Upper lobe of right lung (tissue), 1 donor: ENCODE data around the gene CISTR. TPM values are rescaled to one million over a fixed set of nuclear protein-coding genes. Genes with fewer than 3 reads are reported as not detected.

Experiments
- ATAC-seq: fragments of 200-7000 bp; cut with Tn5 transposase; one replicate; pipeline ENCODE4 v1.9.1; 2020; ENCODE audit warnings: mild to moderate bottlenecking, moderate library complexity
- DNase-seq: peaks from one replicate; pipeline ENCODE4 v3.0.0-alpha.2; 2020
- H3K27ac ChIP-seq: fragments of 200-600 bp; one replicate; pipeline ENCODE4 v1.8.0; 2022
- H3K27me3 ChIP-seq: fragments of 200-600 bp; one replicate; pipeline ENCODE4 v1.8.0; 2022; ENCODE audit warnings: mild to moderate bottlenecking
- H3K36me3 ChIP-seq: fragments of 200-600 bp; one replicate; pipeline ENCODE4 v1.8.0; 2022
- H3K4me1 ChIP-seq: fragments of 200-600 bp; one replicate; pipeline ENCODE4 v1.8.0; 2022
- H3K4me3 ChIP-seq: fragments of 200-600 bp; one replicate; pipeline ENCODE4 v1.8.0; 2022; ENCODE audit warnings: mild to moderate bottlenecking
- H3K9me3 ChIP-seq: fragments of 200-600 bp; one replicate; pipeline ENCODE4 v1.8.0; 2022
- intact Hi-C: fragments of 100-400 bp; cut with DNase I; formaldehyde crosslinking; loops from one replicate; pipeline ENCODE4 v1.11.0; 2022
- long read RNA-seq: library from polyadenylated mRNA; unstranded; transcript quantifications from one replicate; pipeline ENCODE4 v2.0.0, GENCODE V29; 2021
- total RNA-seq: library from RNA; stranded (reverse); fragmentation: NEBNext Ultra II Directional; extraction: Animal tissue kit (Norgen Biotek cat#: 25700); gene quantifications from one replicate; pipeline ENCODE4 v1.2.1, GENCODE V29; 2021
- TF ChIP-seq, protein P1 (sequence below): fragments of 200-600 bp; IDR thresholded peaks from one replicate; pipeline ENCODE4 v1.8.0; 2022; ENCODE audit warnings: antibody characterized with exemption
- donor health status: DM: no; HTN: yes; CAD: no; lungs with severe emphysema.

The CISTR gene
- not detected for total RNA-seq
- long read RNA-seq = 0 reads

DNA sequence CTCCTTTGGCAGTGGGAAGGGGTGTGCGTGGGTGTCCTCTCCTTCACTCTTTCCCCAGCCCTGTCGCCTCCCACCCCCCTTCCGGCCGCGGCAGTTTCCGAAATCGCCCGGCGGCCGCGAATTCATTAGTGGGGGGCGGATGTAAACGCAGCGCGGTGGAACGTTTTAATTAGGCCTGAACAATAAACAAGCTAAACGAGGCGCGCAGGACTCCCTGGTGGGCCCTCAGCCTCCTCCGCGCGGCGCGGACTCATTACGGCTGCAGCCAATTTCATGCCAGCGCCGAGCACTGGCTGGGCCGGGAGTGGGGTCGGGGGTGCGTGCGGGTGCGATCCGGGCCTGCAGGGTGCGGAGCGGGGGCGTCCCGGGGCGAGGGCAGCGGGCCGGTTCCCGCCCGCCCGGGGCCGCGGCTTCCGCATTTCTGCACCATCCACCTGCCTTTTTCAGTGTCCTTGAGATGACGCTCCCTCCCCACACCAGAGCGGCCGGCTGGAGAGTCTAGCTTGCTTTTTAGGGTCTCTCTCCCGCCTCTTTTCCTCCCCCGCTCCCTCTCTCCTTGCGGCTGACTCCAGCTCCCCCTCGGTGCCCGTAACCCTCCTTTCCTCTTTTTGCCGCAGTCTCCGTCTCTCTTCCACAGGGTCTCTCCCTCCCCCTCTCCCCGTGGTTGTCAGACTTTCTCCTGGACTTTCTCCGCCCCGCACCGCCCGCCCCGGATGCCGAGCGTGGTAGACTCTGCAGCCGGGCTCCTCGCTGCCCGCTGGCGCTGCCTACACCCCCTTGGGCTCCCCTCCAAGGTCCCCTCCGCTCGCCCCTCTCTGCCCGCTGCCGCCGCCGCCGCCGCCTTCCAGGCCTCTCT lies at the start of gene CISTR:
Gene CISTR (minus strand): TSS at position 644 of the 856 bp plus-strand sequence.
- intact Hi-C loops = no loop called here

DNA sequence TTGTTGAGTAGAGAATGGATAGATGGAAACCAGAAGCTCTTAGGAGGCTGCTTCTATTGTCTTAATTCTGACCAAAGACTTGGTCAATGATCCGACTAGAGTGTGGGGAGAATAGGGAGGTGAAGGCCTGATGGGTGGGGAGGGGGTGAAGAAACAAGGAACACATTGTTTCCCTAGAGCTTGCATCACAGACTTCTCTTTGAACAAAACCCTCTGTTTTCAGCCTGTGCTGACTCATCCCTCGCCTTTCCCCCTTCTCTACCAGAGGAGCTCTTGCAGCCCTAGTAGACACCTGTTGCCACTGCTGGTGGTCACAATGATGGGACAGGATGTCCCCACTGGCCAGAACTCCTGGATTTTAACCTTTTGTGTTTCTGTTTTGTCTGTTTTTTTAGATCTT lies 46.8 kb upstream of the CISTR start:
- ATAC-seq (no peak), DNase-seq (no peak)
- TF ChIP-seq, protein P1, sequence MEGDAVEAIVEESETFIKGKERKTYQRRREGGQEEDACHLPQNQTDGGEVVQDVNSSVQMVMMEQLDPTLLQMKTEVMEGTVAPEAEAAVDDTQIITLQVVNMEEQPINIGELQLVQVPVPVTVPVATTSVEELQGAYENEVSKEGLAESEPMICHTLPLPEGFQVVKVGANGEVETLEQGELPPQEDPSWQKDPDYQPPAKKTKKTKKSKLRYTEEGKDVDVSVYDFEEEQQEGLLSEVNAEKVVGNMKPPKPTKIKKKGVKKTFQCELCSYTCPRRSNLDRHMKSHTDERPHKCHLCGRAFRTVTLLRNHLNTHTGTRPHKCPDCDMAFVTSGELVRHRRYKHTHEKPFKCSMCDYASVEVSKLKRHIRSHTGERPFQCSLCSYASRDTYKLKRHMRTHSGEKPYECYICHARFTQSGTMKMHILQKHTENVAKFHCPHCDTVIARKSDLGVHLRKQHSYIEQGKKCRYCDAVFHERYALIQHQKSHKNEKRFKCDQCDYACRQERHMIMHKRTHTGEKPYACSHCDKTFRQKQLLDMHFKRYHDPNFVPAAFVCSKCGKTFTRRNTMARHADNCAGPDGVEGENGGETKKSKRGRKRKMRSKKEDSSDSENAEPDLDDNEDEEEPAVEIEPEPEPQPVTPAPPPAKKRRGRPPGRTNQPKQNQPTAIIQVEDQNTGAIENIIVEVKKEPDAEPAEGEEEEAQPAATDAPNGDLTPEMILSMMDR = no peak
- Histone ChIP-seq H3K4me3 (no peak overlapping the region), H3K36me3 (no peaks in the 10 kb centered on the region), H3K27me3 (peaks cover 18% of the 10 kb centered on the region), H3K4me1 (no peaks in the 10 kb centered on the region), H3K27ac (no peak overlapping the region), H3K9me3 (no peaks in the 10 kb centered on the region)
- intact Hi-C loops = no loop called here

More for the DNA sequence above, at the start of gene CISTR:
- H3K27ac ChIP-seq = peak within 1 kb of the TSS; percentile 53
- DNase-seq = peak; percentile 78
- peak; percentile 63 for ATAC-seq
- TF ChIP-seq, protein P1 = no peak
- H3K36me3 ChIP-seq = no peaks in the 10 kb centered on the region
- no peaks in the 10 kb centered on the region for H3K9me3 ChIP-seq
- H3K4me1 ChIP-seq = peaks cover 26% of the 10 kb centered on the region
- H3K27me3 ChIP-seq = peaks cover 24% of the 10 kb centered on the region
- H3K4me3 ChIP-seq = peak within 1 kb of the TSS; percentile 55

DNA sequence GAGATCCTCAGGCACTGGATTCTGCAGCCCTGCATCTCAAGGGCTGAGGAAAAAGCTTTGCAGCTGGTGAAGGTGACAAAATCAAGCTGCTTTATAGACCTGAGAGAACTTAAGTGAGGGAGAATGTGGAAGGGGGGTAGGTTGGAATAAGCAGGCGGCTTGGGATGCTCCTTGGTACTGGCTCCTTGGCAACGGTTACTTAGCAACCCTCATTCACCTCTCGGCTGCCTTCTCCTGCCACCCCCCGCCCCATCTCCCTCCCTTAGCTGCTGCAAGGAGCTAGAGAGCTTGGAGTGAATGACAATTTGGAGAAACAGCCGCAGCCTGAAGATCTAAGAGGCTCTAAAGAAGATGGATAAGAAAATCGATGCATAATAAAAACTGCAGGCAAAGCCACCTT lies 44.1 kb upstream of the CISTR start:
- Histone ChIP-seq H3K4me3 (no peak overlapping the region), H3K27me3 (peaks cover 14% of the 10 kb centered on the region), H3K4me1 (no peaks in the 10 kb centered on the region), H3K27ac (no peak overlapping the region), H3K36me3 (no peaks in the 10 kb centered on the region), H3K9me3 (no peaks in the 10 kb centered on the region)
- TF ChIP-seq, protein P1 = no peak
- no peak for DNase-seq
- intact Hi-C loops = no loop called here
- no peak for ATAC-seq

DNA sequence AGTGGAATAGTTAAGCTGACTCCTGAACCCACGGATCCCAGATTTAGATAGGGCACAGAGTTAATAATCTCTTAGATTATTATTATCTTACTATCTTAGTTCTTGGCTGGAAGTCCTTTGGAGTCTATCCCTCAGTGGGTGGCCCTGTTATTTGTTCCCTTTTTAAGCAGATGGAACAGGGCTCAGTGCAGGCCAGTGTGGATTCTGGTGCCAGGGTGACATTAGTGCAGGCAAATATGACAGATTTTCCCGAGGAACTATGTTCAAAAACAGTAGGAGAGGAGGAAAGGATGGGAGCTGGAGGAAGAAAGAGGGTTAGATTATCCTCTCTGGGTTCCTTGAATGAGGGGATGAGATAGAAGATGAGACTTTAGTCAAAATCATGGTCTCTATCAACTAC lies 41.4 kb upstream of the CISTR start:
- Histone ChIP-seq H3K27ac (no peak overlapping the region), H3K27me3 (peaks cover 18% of the 10 kb centered on the region), H3K4me3 (no peak overlapping the region), H3K9me3 (no peaks in the 10 kb centered on the region), H3K4me1 (no peaks in the 10 kb centered on the region), H3K36me3 (no peaks in the 10 kb centered on the region)
- ATAC-seq (no peak), DNase-seq (no peak)
- intact Hi-C loops = no loop called here
- TF ChIP-seq, protein P1 = no peak

DNA sequence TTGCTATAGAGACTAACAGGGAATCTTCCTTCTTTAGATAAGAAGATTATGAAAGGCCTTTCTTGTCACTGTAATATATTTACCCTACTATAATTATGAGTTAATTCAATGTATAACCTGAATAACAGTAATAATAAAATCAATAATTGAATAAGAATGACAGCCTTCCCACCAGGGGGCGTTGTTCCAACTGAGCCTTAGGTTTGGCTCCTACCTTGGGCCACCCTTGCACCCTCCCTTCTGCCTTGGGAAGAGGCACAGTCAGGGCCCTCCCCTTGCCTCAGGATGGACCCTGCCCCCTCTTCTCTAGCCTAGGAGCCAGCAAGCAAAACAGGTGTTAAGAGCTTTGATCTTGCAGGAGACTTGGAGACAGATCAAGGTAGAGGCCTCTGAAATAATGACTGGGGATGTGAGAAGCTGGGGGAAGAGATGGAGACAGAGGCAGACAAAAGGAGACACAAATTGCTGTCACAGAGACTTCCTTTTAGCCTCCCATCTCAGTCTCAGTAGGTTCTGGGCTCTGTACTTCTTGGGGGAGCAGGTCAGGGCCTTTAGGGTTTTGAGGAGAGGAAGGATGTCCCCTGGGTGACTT lies 40.1 kb upstream of the CISTR start:
- TF ChIP-seq, protein P1 = peak; percentile 49
- ATAC-seq = peak; percentile 50
- H3K27me3 ChIP-seq = peaks cover 18% of the 10 kb centered on the region
- H3K27ac ChIP-seq = no peak overlapping the region
- no peak for DNase-seq
- no peaks in the 10 kb centered on the region for H3K36me3 ChIP-seq
- H3K4me3 ChIP-seq = no peak overlapping the region
- no peaks in the 10 kb centered on the region for H3K9me3 ChIP-seq
- intact Hi-C loops = no loop called here
- no peaks in the 10 kb centered on the region for H3K4me1 ChIP-seq
